ELF-1 (cell line): ENCODE data around the gene LRP1B.
"Not testable (repeated sequence)": the region's sequence is repeated elsewhere in the genome, so short reads cannot be mapped to it uniquely, and the experiment has no call there.

ENCODE experiments used
- DNase-seq: peaks from one replicate; pipeline ENCODE4 v3.0.0-alpha.2; 2016; ENCODE audit warnings: low read depth, low spot score

The LRP1B gene

DNA sequence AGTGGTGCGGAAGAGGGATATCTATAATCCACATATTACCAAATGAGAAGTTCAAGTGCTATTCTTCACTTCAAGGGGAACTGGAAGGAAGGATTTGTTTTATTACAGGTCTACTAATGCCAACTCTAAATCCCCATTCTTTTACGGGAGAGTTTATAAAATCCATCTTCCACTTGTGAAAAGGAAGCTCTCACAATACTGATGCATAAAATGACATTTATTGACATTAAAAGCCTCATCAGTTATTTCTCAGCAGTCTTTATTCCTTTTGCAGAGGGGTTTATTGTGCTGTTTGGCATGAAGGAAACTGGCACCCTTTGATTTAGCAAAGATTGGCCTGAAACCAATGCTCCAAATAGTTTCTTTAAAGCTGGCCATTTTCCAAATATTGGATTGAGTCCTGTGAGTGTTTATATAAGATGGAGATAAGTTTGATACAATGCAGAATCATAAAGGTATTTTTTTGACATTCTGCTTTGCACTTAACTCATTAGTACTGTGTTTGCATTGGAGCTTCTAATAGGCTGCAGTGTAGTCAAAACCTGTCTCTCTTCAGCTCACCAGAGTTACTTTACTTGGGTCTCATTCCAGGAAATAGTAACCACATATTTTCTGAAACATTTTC, 26.6 kb downstream of the LRP1B start:
- DNase-seq, result no peak

DNA sequence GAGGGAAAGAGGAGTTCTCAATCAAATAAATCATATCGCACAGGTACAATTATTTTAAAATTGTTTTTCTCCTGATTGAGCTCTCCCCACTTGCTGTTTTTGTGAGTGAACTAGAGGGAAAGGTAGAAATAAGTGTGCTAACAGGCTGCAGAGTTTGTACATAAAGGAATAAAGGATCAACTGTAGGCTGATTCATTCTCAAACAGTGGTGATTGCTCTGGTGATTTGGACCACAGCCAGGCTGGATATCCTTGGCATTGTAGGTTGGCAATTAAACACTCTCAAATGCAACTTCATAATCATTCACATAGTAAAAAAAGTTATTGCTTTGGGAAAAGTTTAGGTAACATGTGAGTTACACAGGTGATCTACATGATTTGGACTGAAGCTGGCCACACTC, 29.8 kb downstream of the LRP1B start:
- no peak for DNase-seq

DNA sequence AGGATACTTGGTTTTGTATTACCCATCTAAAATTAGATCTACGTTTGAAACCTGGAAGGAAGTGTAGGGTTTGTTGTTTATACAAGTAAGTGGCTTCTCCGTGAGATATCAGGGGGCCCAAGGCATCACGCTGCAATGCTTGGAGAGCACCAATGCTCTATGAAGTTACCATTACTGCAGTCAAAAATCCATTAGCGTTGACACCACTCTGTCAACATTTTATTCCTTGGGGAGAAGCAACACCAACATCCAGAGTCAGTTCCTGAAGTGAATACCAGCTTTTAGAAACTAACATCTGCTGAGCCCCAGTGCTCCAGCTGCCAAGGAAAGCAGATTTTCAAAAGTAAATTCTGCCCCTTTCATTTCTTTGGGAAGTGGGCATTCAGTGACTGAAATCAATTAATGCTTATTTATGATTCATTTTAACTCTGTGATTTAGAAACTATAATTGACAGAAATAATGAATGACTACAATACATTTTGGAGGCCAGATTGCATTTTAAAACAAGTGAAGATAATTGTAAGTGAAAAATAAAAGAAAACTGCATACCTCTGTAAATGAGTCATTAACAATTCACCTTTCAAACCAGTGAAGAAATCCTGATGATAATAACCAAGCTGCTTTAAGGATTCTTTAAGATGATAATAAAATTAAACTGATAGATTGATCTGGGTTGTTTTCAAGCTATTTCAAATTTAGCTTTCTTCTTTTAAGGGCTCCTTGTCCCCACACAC, 30.5 kb downstream of the LRP1B start:
- DNase-seq, result no peak

DNA sequence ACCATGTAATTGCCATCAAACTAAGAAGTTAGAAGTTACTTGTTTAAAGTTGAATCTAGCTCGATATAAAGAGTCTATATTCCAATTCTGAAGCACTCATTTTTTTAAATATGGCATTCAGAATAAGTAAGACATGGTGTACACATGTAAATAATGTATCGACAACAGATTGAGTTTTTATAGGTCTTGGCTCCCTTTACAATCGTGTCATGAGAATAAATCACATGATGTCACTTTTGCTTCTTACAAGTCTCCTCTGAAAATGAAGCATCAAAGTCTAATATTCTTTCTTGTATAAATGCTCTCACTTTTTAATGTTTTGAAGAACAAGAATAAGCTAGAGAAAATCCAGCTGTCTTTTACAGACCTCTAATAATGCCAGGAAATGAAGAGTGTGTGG, 33.1 kb downstream of the LRP1B start:
- no peak for DNase-seq

DNA sequence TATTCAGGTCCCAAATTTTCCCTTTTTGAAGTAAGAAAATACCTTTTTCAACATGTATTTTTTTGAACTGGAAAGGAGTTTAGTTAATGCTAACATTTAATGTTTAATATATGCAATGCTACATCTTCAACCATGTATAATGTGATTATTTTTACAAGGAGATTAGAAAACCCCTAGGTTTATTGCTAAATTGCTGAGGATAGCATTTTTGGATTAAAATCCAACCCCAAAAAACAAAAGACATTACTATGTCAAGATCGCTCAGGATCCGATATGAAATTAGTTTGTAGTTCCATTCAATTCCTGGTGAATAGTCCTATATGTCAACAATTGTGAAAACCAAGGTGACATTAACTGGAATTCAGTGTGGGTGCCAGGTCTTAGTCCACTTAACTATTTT, 35.2 kb downstream of the LRP1B start:
- no peak for DNase-seq

DNA sequence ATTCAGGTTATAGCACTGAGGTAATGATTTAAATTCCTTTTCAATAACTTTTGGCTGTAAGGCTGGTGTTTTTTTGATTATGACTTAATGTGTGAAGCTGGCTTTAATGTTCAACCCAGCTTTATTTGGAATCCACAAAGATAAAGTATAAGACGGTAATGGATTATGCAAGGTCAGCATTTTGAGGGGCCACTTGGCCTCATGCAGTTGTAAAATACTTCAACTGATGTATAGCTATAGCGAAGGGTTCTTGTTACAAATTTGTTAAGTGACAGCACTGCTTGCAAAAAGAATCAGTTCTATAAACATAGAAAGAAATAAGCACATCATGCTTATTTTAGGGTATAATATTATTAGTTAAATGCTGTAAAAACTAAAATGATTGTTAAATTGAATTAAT, 36.6 kb downstream of the LRP1B start:
- DNase-seq, result no peak

DNA sequence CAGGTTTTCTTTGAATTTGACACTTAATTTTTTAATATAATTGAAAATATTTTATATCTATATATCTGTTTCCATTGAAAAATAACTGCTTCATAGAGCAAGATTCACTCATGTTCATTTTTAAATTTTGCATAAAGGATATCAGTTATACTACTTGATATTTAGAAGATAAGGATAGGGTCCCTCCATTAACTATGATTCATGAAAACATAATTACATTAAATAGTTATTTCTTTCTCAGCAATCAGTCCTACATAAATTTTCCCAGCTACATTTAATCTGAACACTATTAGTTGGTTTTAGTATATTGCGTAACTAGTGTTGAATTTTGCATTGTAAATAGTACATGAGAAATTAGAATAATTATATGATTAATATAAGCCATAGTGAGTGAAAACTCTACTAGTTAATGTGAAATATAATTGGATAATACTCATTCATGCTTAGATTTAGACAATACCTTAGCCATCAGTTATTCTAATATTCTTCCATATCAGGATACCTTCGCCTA, 42.7 kb downstream of the LRP1B start:
- DNase-seq, result no peak

DNA sequence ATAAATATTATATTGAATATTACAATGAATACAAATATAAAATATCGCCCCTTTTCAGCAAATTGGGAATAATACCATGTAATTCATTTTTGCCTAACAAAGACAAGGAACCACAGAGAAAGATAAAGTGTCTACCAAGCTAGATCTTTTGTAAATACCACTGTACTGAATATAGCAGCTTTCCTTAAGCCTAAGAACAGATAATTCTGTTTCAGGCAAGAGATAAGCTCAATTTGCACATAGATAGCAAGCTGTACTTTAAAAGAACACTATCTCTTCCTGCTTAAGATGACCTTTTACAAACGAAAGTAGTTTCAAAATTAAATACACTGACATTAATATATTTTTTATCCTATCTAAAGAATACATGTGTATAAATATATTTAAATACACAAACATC, 43.2 kb downstream of the LRP1B start:
- DNase-seq, result not testable (repeated sequence)

DNA sequence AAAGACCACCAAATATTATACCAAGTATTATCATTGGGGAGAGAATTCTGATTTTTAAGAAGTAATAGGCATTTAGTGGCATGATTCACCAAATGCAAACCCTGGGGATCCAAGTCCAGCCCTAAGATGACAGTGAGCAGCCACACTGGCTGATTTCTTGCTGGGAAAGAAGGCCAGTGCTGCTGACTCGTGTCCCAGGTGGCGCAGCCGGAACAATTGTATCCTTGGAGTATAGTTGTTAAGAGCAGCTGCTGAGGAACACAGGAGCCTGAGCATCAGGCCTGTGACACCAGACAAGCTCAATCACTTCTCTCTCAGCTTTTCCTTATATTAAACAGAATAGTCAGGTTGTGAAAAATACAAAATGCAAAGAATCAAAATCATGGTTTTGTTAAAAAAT, 48.4 kb downstream of the LRP1B start:
- no peak for DNase-seq

DNA sequence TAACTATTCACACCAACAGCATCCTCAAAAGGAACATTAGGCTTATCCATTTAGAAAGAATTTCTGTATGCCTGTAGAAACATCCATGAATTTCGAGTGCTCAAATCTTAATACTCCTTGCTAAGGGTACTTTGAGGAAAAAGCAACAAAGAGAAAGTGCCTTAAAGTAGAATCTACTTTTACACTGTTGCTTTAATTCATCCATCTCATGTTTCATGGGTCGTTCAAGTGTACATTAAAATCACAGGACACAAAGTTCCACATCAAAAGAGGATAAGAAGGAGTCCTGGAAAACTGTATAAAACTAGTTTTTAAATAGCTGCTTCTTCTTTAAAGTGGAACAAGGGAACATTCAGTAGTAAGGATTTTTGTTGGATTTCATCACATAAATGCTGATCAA, 54.5 kb downstream of the LRP1B start:
- DNase-seq, result no peak

DNA sequence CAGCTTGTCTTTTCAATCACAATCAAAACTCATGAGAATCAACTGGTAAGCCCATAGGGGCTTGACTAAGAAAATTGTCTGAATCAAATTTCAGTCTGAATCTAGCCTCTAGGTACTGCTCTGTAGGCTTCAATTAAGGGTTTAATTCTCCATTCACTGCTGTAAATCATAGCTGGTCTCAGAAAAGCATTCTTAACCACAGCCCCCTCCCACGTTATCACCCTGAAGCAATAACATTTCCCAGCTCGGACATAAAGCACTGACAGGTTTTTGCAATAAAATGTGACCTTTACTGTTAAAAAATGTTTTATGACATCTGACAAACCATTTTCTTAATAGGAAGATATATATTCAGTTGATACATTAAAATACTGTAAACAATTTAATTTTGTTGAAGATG, 55.0 kb downstream of the LRP1B start:
- DNase-seq, result no peak

DNA sequence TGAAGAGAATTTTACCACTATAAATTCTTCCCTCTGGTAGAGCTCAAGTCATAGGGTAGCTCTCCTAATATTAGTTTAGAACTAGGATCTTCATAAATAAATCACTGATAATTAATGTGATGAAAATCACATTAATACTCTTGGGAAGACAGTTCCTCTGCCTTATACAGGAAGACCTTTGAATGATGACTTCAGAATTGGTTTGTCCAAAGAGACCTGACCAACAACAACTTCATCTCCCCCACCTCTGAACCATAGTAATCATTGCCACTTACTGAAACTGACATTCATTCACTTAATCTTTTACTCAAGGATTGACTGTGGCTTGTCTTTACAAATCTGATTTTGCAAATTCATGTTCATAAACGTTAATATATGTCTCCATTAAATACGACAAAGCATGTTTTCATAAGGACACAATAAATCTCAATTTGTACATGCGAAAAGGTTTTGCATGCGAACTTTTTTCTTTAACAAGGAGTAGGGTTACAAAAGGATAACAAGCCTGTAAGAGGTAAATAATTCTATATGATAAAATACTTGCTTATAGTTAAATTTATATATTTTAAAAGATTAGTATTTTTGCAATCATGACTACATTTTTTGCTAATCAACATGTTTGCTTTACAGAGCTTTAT, 61.4 kb downstream of the LRP1B start:
- no peak for DNase-seq

DNA sequence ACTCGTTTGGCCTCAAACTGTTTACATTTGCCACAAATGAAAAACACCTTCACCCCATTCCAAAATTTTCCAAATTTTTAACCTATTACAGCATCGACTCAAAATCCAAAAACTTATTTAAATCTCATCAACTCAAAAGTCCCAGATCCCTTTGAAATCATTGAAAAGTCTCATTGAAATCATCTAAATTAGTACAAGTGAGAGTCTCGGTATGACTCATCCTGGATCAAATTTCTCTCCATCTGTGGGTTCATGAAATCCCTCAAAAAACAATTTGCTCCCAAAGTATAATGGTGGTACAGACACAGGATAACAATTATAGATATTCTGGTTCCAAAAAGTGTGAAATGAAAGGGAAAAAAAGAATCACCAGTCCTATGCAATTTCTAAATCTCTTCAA, 65.1 kb downstream of the LRP1B start:
- no peak for DNase-seq

DNA sequence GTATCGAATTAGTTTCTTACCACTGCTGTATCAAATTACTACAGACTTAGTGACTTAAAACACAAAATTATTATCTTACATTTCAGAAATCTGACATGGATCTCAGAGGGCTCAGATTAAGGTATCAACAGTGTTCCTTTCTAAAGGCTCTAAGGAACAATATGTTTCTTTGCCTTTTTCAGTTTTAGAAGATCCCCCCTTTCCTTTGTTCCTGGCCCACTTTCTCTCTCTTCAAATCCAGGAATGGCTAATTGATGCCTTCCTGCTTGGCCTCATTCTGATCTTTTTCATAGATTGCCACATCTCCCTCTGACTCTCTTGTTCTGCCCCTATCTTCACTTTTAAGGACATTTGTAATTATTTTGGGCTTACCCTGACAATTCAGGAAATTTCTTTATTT, 65.7 kb downstream of the LRP1B start:
- DNase-seq, result no peak

DNA sequence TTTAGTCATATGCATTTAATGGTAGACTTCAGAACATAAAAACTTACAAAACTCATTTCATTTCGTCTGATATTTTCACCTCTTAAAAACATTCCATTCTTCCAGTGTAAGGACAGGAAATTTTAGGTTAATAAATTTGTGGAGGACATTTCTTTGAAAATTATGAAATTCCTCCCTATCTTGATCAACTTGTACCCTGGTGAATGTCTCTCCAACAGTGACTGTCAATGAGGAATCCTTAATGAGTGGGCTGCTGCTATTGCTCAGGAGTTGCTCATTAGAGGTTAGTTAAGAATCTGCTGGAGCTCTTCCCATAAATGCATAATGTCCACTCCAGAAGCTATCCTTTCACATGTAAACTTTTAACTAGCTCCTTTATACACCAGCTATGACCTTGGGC, 69.1 kb downstream of the LRP1B start:
- DNase-seq, result no peak

DNA sequence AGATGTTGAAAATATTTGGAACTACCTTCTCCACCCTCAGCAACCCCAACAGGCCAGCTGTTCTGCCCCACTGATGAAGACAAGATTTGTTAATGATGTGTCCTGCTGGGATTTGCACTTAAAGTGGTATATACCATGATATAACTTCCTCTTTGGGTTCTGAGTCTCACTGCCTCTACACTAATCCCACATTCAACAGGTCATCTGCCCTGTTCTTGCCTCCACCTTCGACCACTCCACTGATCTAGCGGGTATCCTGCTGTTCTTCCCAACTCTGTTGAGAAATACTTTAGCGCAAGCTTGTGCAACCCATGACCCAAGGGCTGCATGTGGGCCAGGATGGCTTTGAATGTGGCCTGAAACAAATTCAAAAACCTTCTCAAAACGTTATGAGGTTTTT, 72.7 kb downstream of the LRP1B start:
- no peak for DNase-seq

DNA sequence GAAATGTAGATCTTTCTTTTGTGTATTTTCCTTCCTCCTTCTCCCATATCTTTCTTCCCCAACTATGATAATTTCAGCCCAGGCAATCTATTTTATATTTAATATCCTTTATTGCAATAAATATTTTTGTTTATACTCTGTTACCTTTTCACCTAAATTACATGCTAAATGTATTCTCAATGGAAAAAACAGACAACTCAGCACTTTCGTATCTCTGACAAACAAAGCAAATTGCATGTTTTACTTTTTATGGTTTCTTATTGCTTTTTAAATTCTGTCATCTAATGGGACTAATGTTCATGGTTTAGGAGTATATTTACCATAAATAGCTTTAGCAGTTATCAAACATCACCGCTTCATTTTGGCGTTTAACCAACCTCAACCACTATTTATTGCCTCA, 74.0 kb downstream of the LRP1B start:
- no peak for DNase-seq

DNA sequence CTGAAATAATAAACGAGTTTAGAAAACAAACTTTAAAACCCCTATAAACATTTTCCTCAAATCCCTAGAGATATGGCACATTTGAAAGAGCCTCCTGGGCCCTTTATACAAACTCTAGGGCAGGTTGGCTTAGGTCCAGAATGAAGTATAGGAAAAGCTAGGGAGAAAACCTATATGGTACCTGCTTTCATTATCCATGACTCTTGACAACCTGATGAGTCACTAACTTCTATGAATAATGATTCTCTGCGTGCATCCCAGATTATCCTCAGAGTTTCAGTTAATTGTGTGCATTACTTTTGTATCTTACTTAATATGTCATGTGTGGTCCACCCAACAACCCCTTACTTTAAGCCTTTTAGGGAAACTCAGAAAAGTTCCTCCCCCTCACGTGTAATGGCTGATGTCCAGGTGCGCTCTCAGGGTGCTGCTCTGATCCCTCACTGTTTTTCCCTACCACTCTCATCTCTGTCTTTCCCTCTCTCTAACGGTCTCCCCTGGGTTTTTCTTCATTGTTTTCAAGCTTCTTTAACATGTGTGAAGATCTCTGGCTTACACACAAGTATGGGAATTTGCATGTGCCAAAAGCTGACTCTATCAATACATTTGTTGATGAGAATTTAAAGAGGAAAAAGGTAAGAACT, 78.5 kb downstream of the LRP1B start:
- no peak for DNase-seq

DNA sequence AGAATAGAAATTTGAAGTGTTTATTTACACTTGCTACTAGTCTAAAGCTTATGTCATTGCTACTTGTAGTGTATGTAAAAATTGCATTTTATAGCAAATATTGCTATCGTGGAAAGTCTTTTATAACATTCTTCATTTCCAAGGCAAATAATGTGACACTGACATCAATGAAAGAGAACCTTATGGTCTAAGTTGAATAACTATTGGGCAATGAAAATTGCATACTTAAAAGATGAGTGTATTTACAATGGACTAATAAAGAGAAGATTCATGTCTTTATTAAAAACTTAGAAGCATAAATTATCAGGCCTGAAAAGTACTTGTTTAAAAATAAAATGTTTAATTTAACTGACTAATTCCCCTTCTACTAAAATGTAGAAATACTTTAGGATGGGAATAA, 82.2 kb downstream of the LRP1B start:
- DNase-seq, result no peak

DNA sequence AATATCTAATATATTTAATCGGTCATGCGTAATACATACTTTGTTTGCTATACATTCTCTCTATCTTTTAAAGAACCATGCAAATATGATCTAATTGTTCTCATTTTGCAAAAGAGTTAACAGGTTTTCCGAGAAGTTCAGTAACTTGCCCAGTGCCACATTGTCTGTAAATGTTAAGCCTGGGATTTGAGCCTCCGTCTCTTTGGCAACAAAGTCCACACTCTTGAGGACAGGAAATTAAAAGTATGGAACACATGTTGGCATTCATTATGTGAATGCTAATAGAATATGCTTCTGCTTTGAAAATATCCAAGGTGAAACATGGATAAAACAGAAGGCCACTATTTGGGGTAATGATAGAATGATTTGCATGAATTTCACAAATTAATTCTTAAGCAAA, 85.2 kb downstream of the LRP1B start:
- DNase-seq, result no peak

DNA sequence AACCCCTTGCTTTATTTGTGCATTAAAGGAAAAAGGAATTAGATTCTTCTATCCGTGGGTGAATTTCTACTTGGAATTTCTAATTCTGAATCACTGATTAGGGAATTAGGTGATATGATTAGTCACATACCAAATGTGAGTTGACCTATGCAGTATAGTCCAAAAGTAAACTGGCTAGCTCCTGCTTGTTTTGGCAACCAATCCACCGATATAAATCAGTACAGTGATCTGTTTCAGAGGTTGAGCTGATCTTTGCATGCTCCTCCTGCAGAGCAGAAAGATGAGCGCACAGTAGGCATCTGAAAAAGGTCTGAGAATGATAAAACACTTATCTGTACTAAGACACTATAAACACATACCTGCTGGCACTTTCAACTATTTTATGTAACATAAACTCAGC, 86.6 kb downstream of the LRP1B start:
- DNase-seq, result no peak

DNA sequence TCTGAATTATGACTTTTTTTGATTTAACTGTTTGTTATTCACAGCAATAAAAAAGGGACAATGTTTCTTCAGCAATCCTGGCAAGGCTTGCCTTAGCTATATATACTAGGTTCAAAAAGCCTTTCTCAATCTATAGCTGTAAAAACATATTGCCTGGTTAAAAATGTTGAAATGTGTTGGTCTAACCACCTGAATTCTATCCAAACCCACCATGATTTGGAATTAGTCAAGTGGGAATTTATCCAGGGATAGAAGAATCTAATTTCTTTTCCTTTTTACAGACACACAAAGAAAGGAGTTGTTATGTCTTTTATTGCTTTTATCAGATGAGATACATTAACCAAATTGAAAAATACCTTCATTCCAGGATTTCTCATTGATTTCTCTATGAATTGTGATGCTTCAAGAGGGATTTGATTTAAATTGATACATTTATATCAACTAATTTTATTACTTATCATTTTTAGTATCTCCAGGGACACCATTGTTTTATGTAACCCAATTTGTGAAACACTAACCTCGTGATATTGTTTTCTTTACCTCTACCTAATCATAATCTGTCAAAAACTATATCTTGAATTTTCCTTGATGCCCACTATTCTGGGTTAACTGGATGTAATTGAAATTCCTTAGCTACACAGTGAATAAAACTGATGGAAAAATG, 88.1 kb downstream of the LRP1B start:
- DNase-seq, result no peak
